CD14-positive monocyte (primary cell): ENCODE data around the gene FAF1. TPM values are rescaled to one million over a fixed set of nuclear protein-coding genes. Genes with fewer than 3 reads are reported as not detected.

Source experiments
- DNase-seq, 3 donors: peaks; one replicate each; pipeline ENCODE4 v3.0.0-alpha.2; 2011 to 2022
- H2AFZ ChIP-seq: 2 replicates; pipeline ENCODE4 v1.6.0; 2012; ENCODE audit warnings: mild to moderate bottlenecking, low read depth, low read length, inconsistent platforms; ENCODE audit not compliant: insufficient read depth, poor library complexity, severe bottlenecking
- H3K27ac ChIP-seq, 2 donors: 1 replicate in 1 of 2; 2 replicates in 1 of 2; pipeline ENCODE4 v1.5.1; 2012 to 2013; ENCODE audit warnings: low read length in 2 of 2, control low read depth in 1 of 2, inconsistent platforms in 1 of 2, low read depth in 1 of 2, mild to moderate bottlenecking in 1 of 2
- H3K27me3 ChIP-seq, 2 donors: one replicate each; pipeline versions ENCODE4 v1.6.0 to v1.6.1; 2011 to 2013; ENCODE audit warnings: low read length in 2 of 2; ENCODE audit not compliant: control insufficient read depth in 2 of 2, insufficient read depth in 2 of 2
- H3K36me3 ChIP-seq, 2 donors: replicated peaks in 1 of 2; 1 replicate in 1 of 2; 2 replicates in 1 of 2; pipeline versions ENCODE4 v1.5.1 to v1.6.1; 2012 to 2013; ENCODE audit warnings: low read length in 2 of 2, control low read depth in 1 of 2, inconsistent platforms in 1 of 2, mild to moderate bottlenecking in 1 of 2; ENCODE audit not compliant: insufficient read depth in 2 of 2, control insufficient read depth in 1 of 2
- H3K4me1 ChIP-seq, 2 donors: 1 replicate in 1 of 2; 2 replicates in 1 of 2; pipeline versions ENCODE4 v1.5.1 to v1.6.1; 2012 to 2013; ENCODE audit warnings: low read length in 2 of 2, control low read depth in 1 of 2, inconsistent platforms in 1 of 2, mild to moderate bottlenecking in 1 of 2, moderate library complexity in 1 of 2; ENCODE audit not compliant: insufficient read depth in 2 of 2, control insufficient read depth in 1 of 2
- H3K4me2 ChIP-seq: replicated peaks from 2 replicates; pipeline ENCODE3; 2012; ENCODE audit warnings: low read length, moderate library complexity, mild to moderate bottlenecking; ENCODE audit not compliant: poor library complexity, severe bottlenecking; ENCODE audit errors: extremely low read depth
- H3K4me3 ChIP-seq, 3 experiments: fragments of 200-600 bp in 1 of 3; sonication (generic) in 1 of 3; replicated peaks in 1 of 3; 1 replicate in 2 of 3; 2 replicates in 1 of 3; pipeline ENCODE4 v1.5.1; 2011 to 2013; ENCODE audit warnings: low read length in 3 of 3, mild to moderate bottlenecking in 3 of 3, control low read depth in 2 of 3, low read depth in 2 of 3, inconsistent platforms in 1 of 3, moderate library complexity in 1 of 3
- H3K79me2 ChIP-seq: 2 replicates; pipeline ENCODE4 v1.6.0; 2012; ENCODE audit warnings: mild to moderate bottlenecking, control low read depth, inconsistent platforms, low read length, moderate library complexity; ENCODE audit not compliant: insufficient read depth
- H3K9ac ChIP-seq: 2 replicates; pipeline ENCODE4 v1.6.0; 2017; ENCODE audit warnings: low read length, mild to moderate bottlenecking; ENCODE audit not compliant: insufficient read depth, poor library complexity, severe bottlenecking
- H3K9me3 ChIP-seq, 2 donors: replicated peaks in 1 of 2; 1 replicate in 1 of 2; 2 replicates in 1 of 2; pipeline versions ENCODE4 v1.5.1 to v1.6.1; 2012 to 2013; ENCODE audit warnings: low read length in 2 of 2, control low read depth in 1 of 2; ENCODE audit not compliant: control insufficient read depth in 1 of 2, insufficient read depth in 1 of 2
- H4K20me1 ChIP-seq: 2 replicates; pipeline ENCODE4 v1.6.0; 2012; ENCODE audit warnings: mild to moderate bottlenecking, low read length, control low read depth, moderate library complexity; ENCODE audit not compliant: insufficient read depth
- H3K27ac Mint-ChIP-seq, 7 donors: one replicate each; pipeline ENCODE4 v1.8.0; 2020; ENCODE audit warnings: mild to moderate bottlenecking in 7 of 7, mixed read lengths in 7 of 7, moderate library complexity in 6 of 7, inconsistent platforms in 2 of 7
- H3K27me3 Mint-ChIP-seq, 3 donors: one replicate each; pipeline ENCODE4 v1.8.0; 2021 to 2022; ENCODE audit warnings: low read depth in 3 of 3, mild to moderate bottlenecking in 3 of 3, mixed read lengths in 3 of 3, moderate library complexity in 3 of 3, inconsistent platforms in 1 of 3
- H3K36me3 Mint-ChIP-seq, 2 donors: one replicate each; pipeline ENCODE4 v1.8.0; 2020; ENCODE audit warnings: mixed read lengths in 2 of 2, inconsistent platforms in 1 of 2, mild to moderate bottlenecking in 1 of 2
- H3K4me1 Mint-ChIP-seq: one replicate; pipeline ENCODE4 v1.8.0; 2020; ENCODE audit warnings: mild to moderate bottlenecking, mixed read lengths
- H3K4me3 Mint-ChIP-seq, 2 donors: one replicate each; pipeline ENCODE4 v1.8.0; 2020; ENCODE audit warnings: mild to moderate bottlenecking in 2 of 2, mixed read lengths in 2 of 2, moderate library complexity in 1 of 2
- H3K9me3 Mint-ChIP-seq, 7 donors: one replicate each; pipeline ENCODE4 v1.8.0; 2020 to 2022; ENCODE audit warnings: mixed read lengths in 7 of 7, mild to moderate bottlenecking in 6 of 7, moderate library complexity in 6 of 7, inconsistent platforms in 2 of 7
- WGBS: methylation state at CpG from one replicate; pipeline ENCODE4 v1.1.5; 2013; ENCODE audit warnings: missing lambda C conversion rate; ENCODE audit not compliant: insufficient coverage; 5-methylcytosine and 5-hydroxymethylcytosine counted together
- intact Hi-C, 2 donors: fragments of 100-400 bp; cut with micrococcal nuclease; formaldehyde crosslinking; loops; one replicate each; pipeline versions ENCODE4 v1.15.0 to v1.15.1; 2023
- polyA plus RNA-seq, 3 donors: library from polyadenylated mRNA; depleted of rRNA in 1 of 3; unstranded in 2 of 3; stranded (reverse) in 1 of 3; fragments of 300-500 nt in 2 of 3; fragments of >200 nt in 1 of 3; fragmentation: Illumina TruSeq in 2 of 3; gene quantifications; 1 replicate in 2 of 3; 2 replicates in 1 of 3; pipeline ENCODE4 v1.2.3, GENCODE V29; 2012 to 2021
- TF ChIP-seq, protein P1 (sequence below): fragments of 200-600 bp; IDR thresholded peaks from one replicate; pipeline ENCODE4 v1.8.0; 2022; ENCODE audit warnings: antibody characterized with exemption, mild to moderate bottlenecking

Gene FAF1
- polyA plus RNA-seq, 3 donors = 11.4 to 29.6 (median 16.9) TPM

- H3K9ac ChIP-seq = no peak overlapping the region
- no peak overlapping the region for H3K4me2 ChIP-seq
Observed at GRCh38 chr1:50611675-50612074, 348.4 kb downstream of the FAF1 start.

GRCh38 chr1:50610563-50610962 is 349.5 kb downstream of the FAF1 start:
- no peak for DNase-seq
- 100% methylated on average over 1 of the region's 2 CpGs for WGBS
- Histone ChIP-seq H3K9me3 (no peaks in the 10 kb centered on the region), H3K4me2 (no peak overlapping the region), H3K9ac (no peak overlapping the region), H3K27me3 (no peaks in the 10 kb centered on the region), H3K4me3 (no peak overlapping the region), H4K20me1 (no peaks in the 10 kb centered on the region), H3K36me3 (no peaks in the 10 kb centered on the region), H2AFZ (no peak overlapping the region), H3K27ac (no peak overlapping the region), H3K4me1 (no peaks in the 10 kb centered on the region), H3K79me2 (no peaks in the 10 kb centered on the region)
- H3K27me3 Mint-ChIP-seq = no peaks in the 10 kb centered on the region
- H3K9me3 Mint-ChIP-seq = peaks cover 0 to 2% (median 0%) of the 10 kb centered on the region in 7 donors
- H3K4me3 Mint-ChIP-seq = no peak overlapping the region
- H3K27ac Mint-ChIP-seq = no peak overlapping the region
- intact Hi-C loops = no loop called here
- H3K4me1 Mint-ChIP-seq = no peaks in the 10 kb centered on the region
- peaks cover 12 to 18% of the 10 kb centered on the region in 2 donors for H3K36me3 Mint-ChIP-seq
- TF ChIP-seq, protein P1, sequence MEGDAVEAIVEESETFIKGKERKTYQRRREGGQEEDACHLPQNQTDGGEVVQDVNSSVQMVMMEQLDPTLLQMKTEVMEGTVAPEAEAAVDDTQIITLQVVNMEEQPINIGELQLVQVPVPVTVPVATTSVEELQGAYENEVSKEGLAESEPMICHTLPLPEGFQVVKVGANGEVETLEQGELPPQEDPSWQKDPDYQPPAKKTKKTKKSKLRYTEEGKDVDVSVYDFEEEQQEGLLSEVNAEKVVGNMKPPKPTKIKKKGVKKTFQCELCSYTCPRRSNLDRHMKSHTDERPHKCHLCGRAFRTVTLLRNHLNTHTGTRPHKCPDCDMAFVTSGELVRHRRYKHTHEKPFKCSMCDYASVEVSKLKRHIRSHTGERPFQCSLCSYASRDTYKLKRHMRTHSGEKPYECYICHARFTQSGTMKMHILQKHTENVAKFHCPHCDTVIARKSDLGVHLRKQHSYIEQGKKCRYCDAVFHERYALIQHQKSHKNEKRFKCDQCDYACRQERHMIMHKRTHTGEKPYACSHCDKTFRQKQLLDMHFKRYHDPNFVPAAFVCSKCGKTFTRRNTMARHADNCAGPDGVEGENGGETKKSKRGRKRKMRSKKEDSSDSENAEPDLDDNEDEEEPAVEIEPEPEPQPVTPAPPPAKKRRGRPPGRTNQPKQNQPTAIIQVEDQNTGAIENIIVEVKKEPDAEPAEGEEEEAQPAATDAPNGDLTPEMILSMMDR = no peak

More at GRCh38 chr1:50611675-50612074, 348.4 kb downstream of the FAF1 start:
- Mint-ChIP-seq H3K4me3 (no peak overlapping the region), H3K27me3 (no peaks in the 10 kb centered on the region), H3K27ac (peak overlapping the region in 1 of 7 donors; percentile 46), H3K9me3 (peaks cover 0 to 2% (median 0%) of the 10 kb centered on the region in 7 donors), H3K36me3 (peaks cover 12 to 15% of the 10 kb centered on the region in 2 donors), H3K4me1 (no peaks in the 10 kb centered on the region)
- no peaks in the 10 kb centered on the region for H3K27me3 ChIP-seq
- TF ChIP-seq, protein P1 = no peak
- intact Hi-C loops = no loop called here
- no peaks in the 10 kb centered on the region for H3K4me1 ChIP-seq
- DNase-seq = no peak
- WGBS = 92% methylated on average over 2 of the region's 6 CpGs
- H2AFZ ChIP-seq = no peak overlapping the region
- H3K79me2 ChIP-seq = no peaks in the 10 kb centered on the region
- H3K27ac ChIP-seq = no peak overlapping the region
- H3K36me3 ChIP-seq = no peaks in the 10 kb centered on the region
- no peak overlapping the region for H3K4me3 ChIP-seq
- no peaks in the 10 kb centered on the region for H4K20me1 ChIP-seq
- no peaks in the 10 kb centered on the region for H3K9me3 ChIP-seq
